DOHH2 (cell line): ENCODE results near the gene RRP8.
A peak's percentile ranks its signal among the peaks of the same experiment; 100 is the strongest.

ENCODE experiments used
- H3F3A ChIP-seq: fragments of 200-600 bp; sonication (generic), shearing (Covaris generic); 2 replicates; pipeline ENCODE4 v1.6.0; 2016; ENCODE audit warnings: antibody characterized with exemption, mild to moderate bottlenecking; ENCODE audit not compliant: control insufficient read depth, insufficient read depth
- H3K27ac ChIP-seq: fragments of 200-600 bp; sonication (generic); 2 replicates; pipeline ENCODE4 v1.5.1; 2014; ENCODE audit warnings: low read depth, mild to moderate bottlenecking, low read length, moderate library complexity
- H3K27me3 ChIP-seq: fragments of 200-600 bp; sonication (generic); 2 replicates; pipeline ENCODE4 v1.6.1; 2014; ENCODE audit warnings: mild to moderate bottlenecking, low read length, mixed read lengths; ENCODE audit not compliant: control insufficient read depth
- H3K36me3 ChIP-seq: fragments of 200-600 bp; sonication (generic); 2 replicates; pipeline ENCODE4 v1.6.1; 2014; ENCODE audit warnings: mild to moderate bottlenecking, low read length, moderate library complexity, mixed read lengths; ENCODE audit not compliant: control insufficient read depth
- H3K4me1 ChIP-seq: fragments of 200-600 bp; sonication (generic); 2 replicates; pipeline ENCODE4 v1.6.1; 2014; ENCODE audit warnings: mild to moderate bottlenecking, low read length, mixed read lengths; ENCODE audit not compliant: control insufficient read depth
- H3K4me2 ChIP-seq: fragments of 200-600 bp; sonication (generic); 2 replicates; pipeline ENCODE4 v1.6.0; 2014; ENCODE audit warnings: mild to moderate bottlenecking, low read length, moderate library complexity
- H3K4me3 ChIP-seq: fragments of 200-600 bp; sonication (generic); 2 replicates; pipeline ENCODE4 v1.5.1; 2014; ENCODE audit warnings: mild to moderate bottlenecking, low read length, mixed read lengths
- H3K79me2 ChIP-seq: fragments of 200-600 bp; sonication (generic); 2 replicates; pipeline ENCODE4 v1.6.1; 2014; ENCODE audit warnings: mild to moderate bottlenecking, low read length, mixed read lengths; ENCODE audit not compliant: control insufficient read depth
- H3K9me2 ChIP-seq: fragments of 200-600 bp; sonication (generic); replicated peaks from 2 replicates; pipeline ENCODE4 v1.6.1; 2014; ENCODE audit warnings: mild to moderate bottlenecking, low read length, mixed read lengths; ENCODE audit not compliant: control insufficient read depth
- H3K9me3 ChIP-seq: fragments of 200-600 bp; sonication (generic); 2 replicates; pipeline ENCODE4 v1.6.1; 2014; ENCODE audit warnings: antibody characterized with exemption, low read length, mixed read lengths; ENCODE audit not compliant: control insufficient read depth, insufficient read depth
- H4K20me1 ChIP-seq: fragments of 200-600 bp; sonication (generic); 2 replicates; pipeline ENCODE4 v1.6.0; 2014; ENCODE audit warnings: low read depth, mild to moderate bottlenecking, antibody characterized with exemption, low read length, moderate library complexity; ENCODE audit not compliant: control insufficient read depth, insufficient read depth
- CTCF ChIP-seq: fragments of 200-600 bp; sonication (generic); IDR thresholded peaks from one replicate; pipeline ENCODE4 v1.5.1; 2014; ENCODE audit warnings: antibody characterized with exemption, mild to moderate bottlenecking, low read depth, low read length; ENCODE audit not compliant: poor library complexity, severe bottlenecking
- EZH2phosphoT487 ChIP-seq: fragments of 200-600 bp; sonication (generic); IDR thresholded peaks from 2 replicates; pipeline ENCODE4 v1.6.1; 2017; ENCODE audit warnings: borderline replicate concordance, mild to moderate bottlenecking, antibody characterized with exemption, low read length, moderate library complexity, mixed read lengths

RRP8 gene

GRCh38 chr11:6570691-6571427, 32.6 kb downstream of the RRP8 start:
- no peak overlapping the region for H3K27ac ChIP-seq
- H3K36me3 ChIP-seq = no peaks in the 10 kb centered on the region
- no peaks in the 10 kb centered on the region for H3K27me3 ChIP-seq
- H3K9me2 ChIP-seq = no peaks in the 10 kb centered on the region
- H3K79me2 ChIP-seq = no peaks in the 10 kb centered on the region
- H3K4me1 ChIP-seq = no peaks in the 10 kb centered on the region
- no peaks in the 10 kb centered on the region for H3F3A ChIP-seq
- TF ChIP-seq EZH2phosphoT487 (no peak), CTCF (no peak)
- H3K9me3 ChIP-seq = no peaks in the 10 kb centered on the region
- no peaks in the 10 kb centered on the region for H4K20me1 ChIP-seq
- H3K4me2 ChIP-seq = no peak overlapping the region
- no peak overlapping the region for H3K4me3 ChIP-seq

- H3K79me2 ChIP-seq = no peaks in the 10 kb centered on the region
- H3K9me3 ChIP-seq = no peaks in the 10 kb centered on the region
- H3K27ac ChIP-seq = no peak overlapping the region
- H4K20me1 ChIP-seq = no peaks in the 10 kb centered on the region
- no peaks in the 10 kb centered on the region for H3F3A ChIP-seq
- H3K4me3 ChIP-seq = no peak overlapping the region
- no peaks in the 10 kb centered on the region for H3K4me1 ChIP-seq
- no peaks in the 10 kb centered on the region for H3K36me3 ChIP-seq
- no peaks in the 10 kb centered on the region for H3K9me2 ChIP-seq
- no peak overlapping the region for H3K4me2 ChIP-seq
- TF ChIP-seq EZH2phosphoT487 (no peak), CTCF (no peak)
- H3K27me3 ChIP-seq = no peaks in the 10 kb centered on the region
Measured at GRCh38 chr11:6569706-6570105, 33.7 kb downstream of the RRP8 start.

DNA sequence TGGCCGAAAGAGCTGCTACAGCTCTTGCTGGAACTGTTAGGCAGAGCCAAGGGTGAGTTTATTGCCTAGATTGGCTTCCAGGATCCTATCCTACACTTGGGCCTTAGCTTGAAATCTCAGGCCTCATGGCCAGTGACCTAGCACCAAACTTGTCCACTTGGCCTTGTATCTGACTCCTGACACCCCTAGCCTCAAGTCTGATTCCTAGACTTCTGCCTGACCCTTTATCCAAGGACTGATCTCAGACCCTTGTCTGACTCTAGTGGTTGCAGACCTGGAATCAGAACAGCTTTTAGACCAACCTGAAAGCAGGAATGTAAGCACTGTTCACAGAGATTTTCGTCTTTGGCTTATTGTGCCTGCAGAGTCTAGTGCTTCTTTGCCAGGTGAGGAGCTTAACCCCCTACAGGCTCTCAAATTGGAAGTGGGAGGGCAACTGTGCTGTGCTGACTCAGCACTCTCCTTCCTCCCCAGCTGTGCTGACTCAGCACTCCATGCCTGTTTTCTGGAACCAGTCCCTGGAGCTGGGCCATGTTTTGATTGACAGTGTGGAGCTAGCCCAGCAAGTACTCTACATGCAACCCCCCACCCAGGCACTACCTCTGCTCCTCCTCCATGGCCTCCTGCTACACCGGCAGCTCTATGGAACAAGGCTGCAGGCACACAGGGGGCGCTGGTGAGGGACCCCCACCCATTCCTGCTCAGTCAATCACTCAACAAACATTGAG, 35.1 kb downstream of the RRP8 start:
- no peaks in the 10 kb centered on the region for H3K79me2 ChIP-seq
- no peak overlapping the region for H3K27ac ChIP-seq
- no peaks in the 10 kb centered on the region for H3K27me3 ChIP-seq
- no peaks in the 10 kb centered on the region for H4K20me1 ChIP-seq
- H3K4me1 ChIP-seq = no peaks in the 10 kb centered on the region
- H3K9me2 ChIP-seq = no peaks in the 10 kb centered on the region
- no peaks in the 10 kb centered on the region for H3K9me3 ChIP-seq
- no peaks in the 10 kb centered on the region for H3F3A ChIP-seq
- H3K36me3 ChIP-seq = no peaks in the 10 kb centered on the region
- no peak overlapping the region for H3K4me3 ChIP-seq
- H3K4me2 ChIP-seq = no peak overlapping the region
- TF ChIP-seq CTCF (peak; percentile 38), EZH2phosphoT487 (no peak)
